GM15510 (cell line): ENCODE measurements around the gene FGD5.

Source experiments
- POLR2A ChIP-seq: IDR thresholded peaks from 3 replicates; pipeline ENCODE4 v1.6.1; 2011; ENCODE audit warnings: borderline replicate concordance; ENCODE audit not compliant: insufficient read length; ENCODE audit errors: extremely low read depth

The FGD5 gene

GRCh38 chr3:14823910-14824629 is 5.3 kb downstream of the FGD5 start:
- TF ChIP-seq POLR2A: no peak

GRCh38 chr3:14824646-14825045 is 5.9 kb downstream of the FGD5 start:
- TF ChIP-seq POLR2A: no peak

- TF ChIP-seq POLR2A: no peak
Measured at GRCh38 chr3:14826069-14826468, 7.3 kb downstream of the FGD5 start.

- TF ChIP-seq POLR2A: no peak
Measured at GRCh38 chr3:14827776-14828175, 9.0 kb downstream of the FGD5 start.

- no peak for TF ChIP-seq POLR2A
Measured at GRCh38 chr3:14829811-14830210, 11.0 kb downstream of the FGD5 start.

- TF ChIP-seq POLR2A: no peak
Measured at GRCh38 chr3:14831916-14832450, 13.2 kb downstream of the FGD5 start.

GRCh38 chr3:14832975-14833722 is 14.4 kb downstream of the FGD5 start:
- TF ChIP-seq POLR2A: no peak

- TF ChIP-seq POLR2A: no peak
Measured at GRCh38 chr3:14834121-14834520, 15.4 kb downstream of the FGD5 start.

GRCh38 chr3:14834807-14835466 is 16.2 kb downstream of the FGD5 start:
- TF ChIP-seq POLR2A: no peak

GRCh38 chr3:14836049-14836468 is 17.3 kb downstream of the FGD5 start:
- TF ChIP-seq POLR2A: no peak

GRCh38 chr3:14837186-14837877 is 18.6 kb downstream of the FGD5 start:
- TF ChIP-seq POLR2A: no peak

GRCh38 chr3:14837878-14838258 is 19.1 kb downstream of the FGD5 start:
- TF ChIP-seq POLR2A: no peak

- TF ChIP-seq POLR2A: no peak
Measured at GRCh38 chr3:14839236-14839635, 20.5 kb downstream of the FGD5 start.

GRCh38 chr3:14841836-14842235 is 23.1 kb downstream of the FGD5 start:
- TF ChIP-seq POLR2A: no peak

- no peak for TF ChIP-seq POLR2A
Measured at GRCh38 chr3:14842277-14842676, 23.5 kb downstream of the FGD5 start.
